Activated T-cell treated with anti-CD3 and anti-CD28 coated beads, Interleukin-2, amount 50 U/mL, for 4 hours (primary cell): ENCODE data around the gene ESX1. TPM values are rescaled to one million over a fixed set of nuclear protein-coding genes. Genes with fewer than 3 reads are reported as not detected.

Source experiments
- ATAC-seq, 2 donors: fragments of 200-7000 bp; cut with Tn5 transposase; one replicate each; pipeline ENCODE4 v1.10.0; 2021
- DNase-seq: peaks from one replicate; pipeline ENCODE4 v3.0.0-alpha.2; 2020
- H3K27me3 Mint-ChIP-seq: one replicate; pipeline ENCODE4 v1.8.0; 2021; ENCODE audit warnings: low read depth, mixed read lengths
- H3K36me3 Mint-ChIP-seq: one replicate; pipeline ENCODE4 v1.8.0; 2022; ENCODE audit warnings: mixed read lengths; ENCODE audit not compliant: insufficient read depth
- H3K4me1 Mint-ChIP-seq: one replicate; pipeline ENCODE4 v1.8.0; 2021; ENCODE audit warnings: low read depth, mixed read lengths
- H3K4me3 Mint-ChIP-seq: one replicate; pipeline ENCODE4 v1.8.0; 2021; ENCODE audit warnings: mild to moderate bottlenecking, moderate library complexity, mixed read lengths
- H3K9me3 Mint-ChIP-seq: one replicate; pipeline ENCODE4 v1.8.0; 2021; ENCODE audit warnings: mixed read lengths
- total RNA-seq, 3 donors: library from RNA; stranded (reverse); gene quantifications; one replicate each; pipeline ENCODE4 v1.2.1, GENCODE V29; 2021

The ESX1 gene
- not detected for total RNA-seq

- no peak for DNase-seq
Measured at GRCh38 chrX:104254442-104255115, at the start of gene ESX1. TSS of gene ESX1 (minus strand) at chrX:104254933. CDS start at chrX:104254849, 84 bp downstream.

GRCh38 chrX:104295636-104296035, 40.9 kb upstream of the ESX1 start:
- Mint-ChIP-seq H3K4me1 (no peaks in the 10 kb centered on the region), H3K9me3 (no peaks in the 10 kb centered on the region), H3K36me3 (no peaks in the 10 kb centered on the region), H3K27me3 (peaks cover 5% of the 10 kb centered on the region), H3K4me3 (no peak overlapping the region)
- ATAC-seq (no peak), DNase-seq (no peak)

More at GRCh38 chrX:104254442-104255115, at the start of gene ESX1:
- Mint-ChIP-seq H3K4me1 (peaks cover 6% of the 10 kb centered on the region), H3K27me3 (peaks cover 36% of the 10 kb centered on the region), H3K4me3 (peak within 1 kb of the TSS; percentile 71), H3K9me3 (no peaks in the 10 kb centered on the region), H3K36me3 (no peaks in the 10 kb centered on the region)
- ATAC-seq, result peak in 1 of 2 donors; percentile 43

GRCh38 chrX:104288961-104289360, 34.2 kb upstream of the ESX1 start:
- no peaks in the 10 kb centered on the region for H3K4me1 Mint-ChIP-seq
- no peak for ATAC-seq
- H3K36me3 Mint-ChIP-seq, result no peaks in the 10 kb centered on the region

GRCh38 chrX:104288269-104288668, 33.5 kb upstream of the ESX1 start:
- Mint-ChIP-seq H3K4me1 (no peaks in the 10 kb centered on the region), H3K9me3 (no peaks in the 10 kb centered on the region), H3K27me3 (peaks cover 14% of the 10 kb centered on the region), H3K4me3 (no peak overlapping the region), H3K36me3 (no peaks in the 10 kb centered on the region)
- no peak for ATAC-seq
- DNase-seq, result no peak

More at GRCh38 chrX:104288961-104289360, 34.2 kb upstream of the ESX1 start:
- H3K4me3 Mint-ChIP-seq, result no peak overlapping the region
- H3K9me3 Mint-ChIP-seq, result no peaks in the 10 kb centered on the region
- H3K27me3 Mint-ChIP-seq, result peaks cover 14% of the 10 kb centered on the region
- no peak for DNase-seq

GRCh38 chrX:104285201-104285600, 30.5 kb upstream of the ESX1 start:
- Mint-ChIP-seq H3K27me3 (peaks cover 20% of the 10 kb centered on the region), H3K36me3 (no peaks in the 10 kb centered on the region), H3K4me1 (no peaks in the 10 kb centered on the region), H3K9me3 (no peaks in the 10 kb centered on the region), H3K4me3 (no peak overlapping the region)
- DNase-seq (no peak), ATAC-seq (no peak)

GRCh38 chrX:104284507-104284906, 29.8 kb upstream of the ESX1 start:
- H3K27me3 Mint-ChIP-seq, result peaks cover 20% of the 10 kb centered on the region
- H3K4me1 Mint-ChIP-seq, result no peaks in the 10 kb centered on the region
- no peak for DNase-seq
- H3K4me3 Mint-ChIP-seq, result no peak overlapping the region
- no peaks in the 10 kb centered on the region for H3K36me3 Mint-ChIP-seq
- no peak for ATAC-seq
- H3K9me3 Mint-ChIP-seq, result no peaks in the 10 kb centered on the region

GRCh38 chrX:104282166-104282725, 27.5 kb upstream of the ESX1 start:
- ATAC-seq (no peak), DNase-seq (no peak)
- Mint-ChIP-seq H3K27me3 (peaks cover 16% of the 10 kb centered on the region), H3K36me3 (no peaks in the 10 kb centered on the region), H3K9me3 (no peaks in the 10 kb centered on the region), H3K4me3 (no peak overlapping the region), H3K4me1 (no peaks in the 10 kb centered on the region)

- peaks cover 16% of the 10 kb centered on the region for H3K27me3 Mint-ChIP-seq
- no peak overlapping the region for H3K4me3 Mint-ChIP-seq
- no peaks in the 10 kb centered on the region for H3K4me1 Mint-ChIP-seq
- no peaks in the 10 kb centered on the region for H3K36me3 Mint-ChIP-seq
- no peak for ATAC-seq
- no peaks in the 10 kb centered on the region for H3K9me3 Mint-ChIP-seq
- no peak for DNase-seq
Measured at GRCh38 chrX:104281564-104281963, 26.8 kb upstream of the ESX1 start.

- Mint-ChIP-seq H3K9me3 (no peaks in the 10 kb centered on the region), H3K27me3 (peaks cover 16% of the 10 kb centered on the region), H3K4me3 (no peak overlapping the region), H3K4me1 (no peaks in the 10 kb centered on the region), H3K36me3 (no peaks in the 10 kb centered on the region)
- no peak for ATAC-seq
- DNase-seq, result no peak
Measured at GRCh38 chrX:104280609-104281008, 25.9 kb upstream of the ESX1 start.

- peaks cover 2% of the 10 kb centered on the region for H3K4me1 Mint-ChIP-seq
- H3K9me3 Mint-ChIP-seq, result no peaks in the 10 kb centered on the region
- no peak for ATAC-seq
- no peak for DNase-seq
- peaks cover 15% of the 10 kb centered on the region for H3K27me3 Mint-ChIP-seq
- H3K36me3 Mint-ChIP-seq, result no peaks in the 10 kb centered on the region
- H3K4me3 Mint-ChIP-seq, result peak overlapping the region; percentile 45
Measured at GRCh38 chrX:104270916-104271512, 16.3 kb upstream of the ESX1 start.

- Mint-ChIP-seq H3K4me1 (peaks cover 2% of the 10 kb centered on the region), H3K4me3 (no peak overlapping the region), H3K9me3 (no peaks in the 10 kb centered on the region), H3K27me3 (peaks cover 16% of the 10 kb centered on the region), H3K36me3 (no peaks in the 10 kb centered on the region)
- ATAC-seq (no peak), DNase-seq (no peak)
Measured at GRCh38 chrX:104270212-104270611, 15.5 kb upstream of the ESX1 start.

GRCh38 chrX:104255465-104255864, 732 bp upstream of the ESX1 start:
- peaks cover 6% of the 10 kb centered on the region for H3K4me1 Mint-ChIP-seq
- H3K36me3 Mint-ChIP-seq, result no peaks in the 10 kb centered on the region
- no peak for DNase-seq
- H3K9me3 Mint-ChIP-seq, result no peaks in the 10 kb centered on the region
- no peak overlapping the region for H3K4me3 Mint-ChIP-seq
- H3K27me3 Mint-ChIP-seq, result peaks cover 38% of the 10 kb centered on the region
- ATAC-seq, result no peak

GRCh38 chrX:104253567-104254441, 929 bp downstream of the ESX1 start:
- no peak for ATAC-seq
- peaks cover 6% of the 10 kb centered on the region for H3K4me1 Mint-ChIP-seq
- H3K9me3 Mint-ChIP-seq, result no peaks in the 10 kb centered on the region
- H3K4me3 Mint-ChIP-seq, result peak overlapping the region; percentile 71
- H3K36me3 Mint-ChIP-seq, result no peaks in the 10 kb centered on the region
- H3K27me3 Mint-ChIP-seq, result peaks cover 34% of the 10 kb centered on the region
- no peak for DNase-seq

GRCh38 chrX:104250470-104250869, 4.3 kb downstream of the ESX1 start:
- DNase-seq (no peak), ATAC-seq (no peak)
- Mint-ChIP-seq H3K4me1 (peaks cover 6% of the 10 kb centered on the region), H3K9me3 (no peaks in the 10 kb centered on the region), H3K36me3 (no peaks in the 10 kb centered on the region), H3K4me3 (no peak overlapping the region), H3K27me3 (peaks cover 27% of the 10 kb centered on the region)
